ENCODE data around the gene DGKQ. TPM values are rescaled to one million over a fixed set of nuclear protein-coding genes. Genes with fewer than 3 reads are reported as not detected.

The DGKQ gene
- total and polyA plus RNA-seq, 2 donors (not counting 3 experiments of a cell fraction or from before 2014, with no cell fraction given) = 15.8 to 20.2 TPM

DNA sequence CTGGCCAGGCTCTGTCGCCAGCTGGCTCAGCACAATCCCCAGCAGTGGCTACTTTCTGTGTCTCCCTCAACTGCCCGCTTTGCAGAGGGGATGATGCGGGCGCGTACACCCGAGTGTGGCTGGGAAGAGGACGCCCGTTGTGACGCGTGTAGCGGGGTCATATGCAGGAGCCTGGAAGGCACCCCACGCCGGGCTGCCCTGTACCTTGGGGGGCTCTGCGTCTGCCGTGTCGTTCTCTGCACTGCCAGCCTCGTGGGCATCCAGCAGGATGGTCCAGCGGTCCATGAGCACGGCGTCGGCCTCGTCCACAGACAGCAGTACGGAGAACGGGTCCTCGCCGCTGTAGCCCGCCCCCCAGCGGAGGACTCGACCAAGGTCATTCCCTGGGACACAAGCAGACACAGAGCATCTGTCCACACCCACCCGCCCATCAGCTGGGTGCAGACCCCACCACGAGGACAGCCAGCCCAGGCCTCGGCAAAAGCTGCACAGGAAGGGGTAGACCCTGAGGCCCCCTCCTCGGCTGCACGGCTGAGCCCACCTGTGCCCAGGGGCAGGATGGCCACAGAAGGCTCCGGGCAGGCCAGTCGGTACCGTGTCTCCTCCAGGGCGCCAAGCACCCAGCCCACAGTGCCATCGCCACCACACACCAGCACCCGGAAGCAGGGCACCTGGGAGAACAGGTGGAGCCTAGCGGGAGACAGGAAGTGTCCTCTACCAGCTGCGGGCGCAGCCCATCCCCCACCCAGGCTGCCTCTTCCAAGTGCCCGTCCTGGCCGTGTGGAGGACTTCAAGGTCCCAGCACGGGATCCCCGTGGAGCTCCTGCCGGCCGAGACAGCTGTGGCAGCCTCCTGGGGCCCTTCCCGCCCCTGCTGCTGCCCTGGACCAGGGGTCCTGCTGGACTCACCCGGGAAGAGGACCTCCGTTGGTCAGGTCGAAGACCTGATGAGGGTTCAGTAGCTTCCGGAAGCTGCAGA lies 10.8 kb downstream of the DGKQ start:
- Histone ChIP-seq H3K9me3 (replicated peaks; ENCODE audit: control insufficient read depth, insufficient read depth, low read length) (no peaks in the 10 kb centered on the region), H3K27me3 (ENCODE audit: control insufficient read depth in 2 of 2, insufficient read depth in 2 of 2, low read length in 2 of 2) (no peaks in the 10 kb centered on the region), H3K4me2 (ENCODE audit: insufficient read depth, low read length) (no peak overlapping the region), H3K79me2 (ENCODE audit: control insufficient read depth, insufficient read depth, low read length) (no peaks in the 10 kb centered on the region), H3K9me1 (replicated peaks; ENCODE audit: control insufficient read depth, extremely low read depth, insufficient read depth, low read length) (no peaks in the 10 kb centered on the region), H3K4me1 (ENCODE audit: control insufficient read depth, extremely low read depth, insufficient read depth, low read length) (no peaks in the 10 kb centered on the region), H2AFZ (ENCODE audit: low read depth, low read length) (no peak overlapping the region), H3K9ac (replicated peaks; ENCODE audit: extremely low read depth, insufficient read depth, low read length) (no peak overlapping the region), H4K20me1 (replicated peaks; ENCODE audit: control insufficient read depth, extremely low read depth, insufficient read depth, low read length) (no peaks in the 10 kb centered on the region), H3K4me3 (replicated peaks in 1 of 3; ENCODE audit: insufficient read depth in 1 of 3, low read depth in 1 of 3, low read length in 3 of 3) (no peak overlapping the region), H3K36me3 (ENCODE audit: control insufficient read depth in 2 of 2, extremely low read depth in 1 of 2, insufficient read depth in 2 of 2, low read length in 2 of 2) (peaks cover 0 to 32% of the 10 kb centered on the region in 2 experiments), H3K27ac (ENCODE audit: insufficient read depth, low read depth, low read length) (no peak overlapping the region)
- dilution Hi-C loops (cut with MboI; ENCODE audit: extremely low pct_ligation_motif_present, low sequenced_read_pairs) = no loop called here
- ChIA-PET POLR2A (no interaction called here), CTCF (no interaction called here)
- DNase-seq (ENCODE audit: low read depth, low spot score) = no peak
- FAIRE-seq = no peak
- BruUV-seq (replicated peaks) = no TSS peak
- TF ChIP-seq JUN (IDR thresholded peaks at IDR 0.05; ENCODE audit: borderline replicate concordance, insufficient read depth, insufficient read length, low read depth) (no peak), POLR2A (IDR thresholded peaks at IDR 0.05; ENCODE audit: low read depth, low read length) (no peak), EZH2 (IDR thresholded peaks at IDR 0.05; ENCODE audit: borderline replicate concordance, low read depth, low read length, severe bottlenecking) (no peak), POLR2AphosphoS5 (IDR thresholded peaks at IDR 0.05; ENCODE audit: insufficient read depth, low read depth, low read length) (no peak), GATA2 (IDR thresholded peaks at IDR 0.05; ENCODE audit: insufficient read depth, insufficient read length, low read depth, low read length) (no peak), MYC (IDR thresholded peaks at IDR 0.05; ENCODE audit: low read depth, low read length) (no peak), MAX (IDR thresholded peaks at IDR 0.05; ENCODE audit: insufficient read depth, insufficient read length) (no peak), FOS (IDR thresholded peaks at IDR 0.05; ENCODE audit: borderline replicate concordance, insufficient read depth, low read length) (no peak), CTCF (IDR thresholded peaks at IDR 0.05; ENCODE audit: extremely low read depth in 1 of 2, insufficient read depth in 1 of 2, low read depth in 1 of 2, low read length in 2 of 2) (no peak)
- intact Hi-C loops (cut with micrococcal nuclease) = no loop called here

Measured in endothelial cell of umbilical vein (primary cell).